H1 (cell line): ENCODE measurements around the gene DBX1. TPM values are rescaled to one million over a fixed set of nuclear protein-coding genes. Genes with fewer than 3 reads are reported as not detected.

ENCODE experiments used
- CTCF ChIA-PET: fragments of 300-600 bp; sonication (Branson Sonifier 250); formaldehyde crosslinking; loops from one replicate; lab custom pipeline; 2021; ENCODE audit not compliant: partially characterized antibody; lab: Charles Lee
- POLR2A ChIA-PET: fragments of 300-600 bp; sonication (Branson Sonifier 250); formaldehyde crosslinking; loops from one replicate; lab custom pipeline; 2021; ENCODE audit warnings: inconsistent platforms; ENCODE audit not compliant: partially characterized antibody; lab: Charles Lee
- DNase-seq, 2 experiments: peaks; one replicate each; pipeline versions ENCODE4 v3.0.0 to v3.0.0-alpha.2; 2010 to 2022; ENCODE audit warnings: low spot score in 2 of 2, low read depth in 1 of 2, mixed read lengths in 1 of 2
- FAIRE-seq: peaks from 2 replicates; lab custom pipeline; 2011; peaks lifted over from hg19 to GRCh38; lab: Jason Lieb, UNC
- H2AFZ ChIP-seq: 2 replicates; pipeline ENCODE4 v1.8.1; 2012; ENCODE audit warnings: low read length, inconsistent platforms
- H2AK5ac ChIP-seq: 2 replicates; pipeline ENCODE4 v1.6.1; 2013; ENCODE audit warnings: low read depth, low read length
- H2BK120ac ChIP-seq: replicated peaks from 2 replicates; pipeline ENCODE3; 2013; ENCODE audit warnings: low read depth, low read length, inconsistent platforms
- H2BK12ac ChIP-seq: 2 replicates; pipeline ENCODE4 v1.6.1; 2013; ENCODE audit warnings: low read depth, low read length
- H2BK15ac ChIP-seq: 2 replicates; pipeline ENCODE4 v1.6.1; 2013; ENCODE audit warnings: low read length
- H2BK20ac ChIP-seq: 2 replicates; pipeline ENCODE4 v1.6.1; 2013; ENCODE audit warnings: low read length
- H2BK5ac ChIP-seq: 2 replicates; pipeline ENCODE4 v1.6.1; 2013; ENCODE audit warnings: low read depth, low read length
- H3K14ac ChIP-seq: 2 replicates; pipeline ENCODE4 v1.6.1; 2013; ENCODE audit warnings: inconsistent platforms; ENCODE audit not compliant: insufficient read length
- H3K18ac ChIP-seq: 2 replicates; pipeline ENCODE4 v1.6.1; 2013; ENCODE audit warnings: low read length; ENCODE audit errors: extremely low read depth
- H3K23ac ChIP-seq: 2 replicates; pipeline ENCODE4 v1.6.1; 2013; ENCODE audit warnings: inconsistent platforms; ENCODE audit not compliant: insufficient read length
- H3K23me2 ChIP-seq: 2 replicates; pipeline ENCODE4 v1.6.1; 2013; ENCODE audit warnings: low read depth, low read length
- H3K27ac ChIP-seq: 2 replicates; pipeline ENCODE4 v1.6.1; 2011; ENCODE audit warnings: low read depth, low read length, inconsistent platforms
- H3K27me3 ChIP-seq, 4 experiments: replicated peaks in 1 of 4; 1 replicate in 1 of 4; 2 replicates in 3 of 4; pipeline versions ENCODE4 v1.6.1 to v1.8.1; 2011 to 2013; ENCODE audit warnings: low read length in 3 of 4, mild to moderate bottlenecking in 3 of 4, inconsistent platforms in 2 of 4, mixed read lengths in 2 of 4, moderate library complexity in 1 of 4; ENCODE audit not compliant: control insufficient read depth in 3 of 4, insufficient read depth in 3 of 4; ENCODE audit errors: extremely low read depth in 1 of 4
- H3K36me3 ChIP-seq, 4 experiments: 2 replicates each; pipeline versions ENCODE4 v1.6.1 to v1.8.1; 2011 to 2013; ENCODE audit warnings: mild to moderate bottlenecking in 4 of 4, low read length in 3 of 4, moderate library complexity in 2 of 4, control low read depth in 1 of 4, inconsistent platforms in 1 of 4; ENCODE audit not compliant: insufficient read depth in 4 of 4, control insufficient read depth in 2 of 4
- H3K4ac ChIP-seq: replicated peaks from 2 replicates; pipeline ENCODE3; 2013; ENCODE audit warnings: low read length, low read depth, mixed read lengths, inconsistent platforms; ENCODE audit not compliant: insufficient read length
- H3K4me1 ChIP-seq, 4 experiments: replicated peaks in 1 of 4; 1 replicate in 1 of 4; 2 replicates in 3 of 4; pipeline versions ENCODE4 v1.6.1 to v1.8.1; 2011 to 2013; ENCODE audit warnings: low read length in 3 of 4, inconsistent platforms in 2 of 4, mixed read lengths in 1 of 4; ENCODE audit not compliant: insufficient read depth in 4 of 4, control insufficient read depth in 3 of 4
- H3K4me2 ChIP-seq, 2 experiments: 2 replicates each; pipeline versions ENCODE4 v1.6.1 to v1.8.1; 2011 to 2013; ENCODE audit warnings: low read depth in 2 of 2, low read length in 2 of 2, control low read depth in 1 of 2, inconsistent platforms in 1 of 2, mild to moderate bottlenecking in 1 of 2; ENCODE audit not compliant: insufficient read depth in 1 of 2
- H3K4me3 ChIP-seq, 4 experiments: fragments of 200-600, 300-600 bp in 1 of 4; sonication (generic), shearing (Covaris generic), sonication (Bioruptor Twin) in 1 of 4; 2 replicates each; pipeline versions ENCODE4 v1.5.1 to v1.8.1; 2011 to 2016; ENCODE audit warnings: low read length in 4 of 4, low read depth in 3 of 4, control low read depth in 2 of 4, inconsistent platforms in 2 of 4, mild to moderate bottlenecking in 2 of 4, mixed read lengths in 1 of 4, moderate library complexity in 1 of 4; ENCODE audit not compliant: insufficient read depth in 2 of 4; ENCODE audit errors: extremely low read depth in 1 of 4
- H3K56ac ChIP-seq: replicated peaks from 2 replicates; pipeline ENCODE3; 2013; ENCODE audit warnings: low read depth, mild to moderate bottlenecking, mixed read lengths, low read length, inconsistent platforms; ENCODE audit not compliant: insufficient read length
- H3K79me1 ChIP-seq: 2 replicates; pipeline ENCODE4 v1.6.1; 2013; ENCODE audit warnings: low read depth, low read length, control low read depth
- H3K79me2 ChIP-seq, 2 experiments: 2 replicates each; pipeline versions ENCODE4 v1.6.1 to v1.8.1; 2012 to 2013; ENCODE audit warnings: low read length in 2 of 2, mild to moderate bottlenecking in 2 of 2, inconsistent platforms in 1 of 2; ENCODE audit not compliant: insufficient read depth in 2 of 2, control insufficient read depth in 1 of 2
- H3K9ac ChIP-seq, 4 experiments: replicated peaks in 1 of 4; 1 replicate in 1 of 4; 2 replicates in 3 of 4; pipeline versions ENCODE4 v1.6.1 to v1.8.1; 2011 to 2013; ENCODE audit warnings: low read depth in 3 of 4, low read length in 3 of 4, control low read depth in 2 of 4, mild to moderate bottlenecking in 2 of 4, moderate library complexity in 2 of 4, inconsistent platforms in 1 of 4; ENCODE audit errors: extremely low read depth in 1 of 4
- H3K9me3 ChIP-seq, 2 experiments: 2 replicates each; pipeline versions ENCODE4 v1.6.1 to v1.8.1; 2012 to 2013; ENCODE audit warnings: mild to moderate bottlenecking in 2 of 2, moderate library complexity in 2 of 2, control low read depth in 1 of 2, inconsistent platforms in 1 of 2, low read depth in 1 of 2, low read length in 1 of 2, mixed read lengths in 1 of 2; ENCODE audit not compliant: insufficient read depth in 2 of 2
- H4K20me1 ChIP-seq, 2 experiments: replicated peaks in 1 of 2; 2 replicates each; pipeline versions ENCODE3 to v1.8.1; 2011 to 2013; ENCODE audit warnings: inconsistent platforms in 2 of 2, low read length in 2 of 2, mild to moderate bottlenecking in 1 of 2; ENCODE audit not compliant: insufficient read depth in 2 of 2, control insufficient read depth in 1 of 2
- H4K5ac ChIP-seq: 2 replicates; pipeline ENCODE4 v1.6.1; 2013; ENCODE audit warnings: low read length, low read depth, mixed read lengths, inconsistent platforms; ENCODE audit not compliant: insufficient read length
- H4K8ac ChIP-seq: 2 replicates; pipeline ENCODE4 v1.8.0; 2013; ENCODE audit warnings: mild to moderate bottlenecking, moderate library complexity, low read length, inconsistent platforms; ENCODE audit not compliant: insufficient read depth; ENCODE audit errors: extremely low read depth
- H4K91ac ChIP-seq: replicated peaks from 2 replicates; pipeline ENCODE3; 2013; ENCODE audit warnings: low read length, mixed read lengths, inconsistent platforms; ENCODE audit not compliant: insufficient read length
- CBX5 ChIP-seq: fragments of 300-800, 300-1000 bp; sonication (generic); IDR thresholded peaks from 2 replicates; pipeline ENCODE4 v1.7.1; 2016; ENCODE audit warnings: antibody characterized with exemption, low read length, low read depth
- RAD21 ChIP-seq, 2 experiments: IDR thresholded peaks in 1 of 2; conservative IDR thresholded peaks in 1 of 2; 2 replicates each; pipeline ENCODE4 v1.6.1; 2011; ENCODE audit warnings: low read depth in 2 of 2, low read length in 2 of 2, improper control_type of control experiment in 1 of 2, inconsistent platforms in 1 of 2, mild to moderate bottlenecking in 1 of 2, moderate library complexity in 1 of 2
- TBP ChIP-seq: IDR thresholded peaks from 2 replicates; pipeline ENCODE4 v1.6.1; 2011; ENCODE audit warnings: low read depth, low read length, improper control_type of control experiment
- WGBS, 2 experiments: shearing (Covaris generic) in 1 of 2; methylation state at CpG; one replicate each; pipeline versions ENCODE4 v1.1.6 to v1.1.7; 2013 to 2015; ENCODE audit warnings: low lambda C conversion rate in 2 of 2, mixed read lengths in 2 of 2, inconsistent platforms in 1 of 2, low coverage in 1 of 2, missing lambda C conversion rate in 1 of 2; ENCODE audit not compliant: insufficient replicate concordance in 2 of 2, insufficient coverage in 1 of 2, insufficient read length in 1 of 2; ENCODE audit errors: extremely low coverage in 1 of 2, missing lambda C conversion rate in 1 of 2; 5-methylcytosine and 5-hydroxymethylcytosine counted together
- polyA plus RNA-seq, 7 experiments: library from polyadenylated mRNA; depleted of rRNA in 3 of 7; stranded (reverse) in 5 of 7; unstranded in 2 of 7; fragments of >200 nt in 5 of 7; fragments of 200-250 nt in 2 of 7; gene quantifications; 1 replicate in 5 of 7; 2 replicates in 1 of 7; 4 replicates in 1 of 7; pipeline versions ENCODE4 v1.2.1 to v1.2.3, GENCODE V29; 2011 to 2013; ENCODE audit warnings: missing spikeins in 2 of 7, mixed read lengths in 2 of 7
- total RNA-seq: library from RNA; stranded (reverse); fragmentation: NEBNext Ultra II Directional; extraction: Animal tissue kit (Norgen Biotek cat#: 25700); gene quantifications from 2 replicates; pipeline ENCODE4 v1.2.1, GENCODE V29; 2021
- TF ChIP-seq, protein P1 (sequence below), 3 experiments: IDR thresholded peaks; 1 replicate in 2 of 3; 2 replicates in 1 of 3; pipeline versions ENCODE4 v1.5.1 to v1.6.1; 2011; ENCODE audit warnings: low read length in 3 of 3, mild to moderate bottlenecking in 3 of 3, inconsistent platforms in 2 of 3, low read depth in 1 of 3, moderate library complexity in 1 of 3; ENCODE audit not compliant: insufficient read depth in 1 of 3; ENCODE audit errors: control extremely low read depth in 1 of 3
- TF ChIP-seq, protein P2 (sequence below): IDR thresholded peaks from 2 replicates; pipeline ENCODE4 v1.6.1; 2012; ENCODE audit warnings: low read length, inconsistent platforms

The DBX1 gene
- total and polyA plus RNA-seq, 2 of the 8 experiments (the other 6 are each of a cell fraction or from before 2014, with no cell fraction given): not detected

DNA sequence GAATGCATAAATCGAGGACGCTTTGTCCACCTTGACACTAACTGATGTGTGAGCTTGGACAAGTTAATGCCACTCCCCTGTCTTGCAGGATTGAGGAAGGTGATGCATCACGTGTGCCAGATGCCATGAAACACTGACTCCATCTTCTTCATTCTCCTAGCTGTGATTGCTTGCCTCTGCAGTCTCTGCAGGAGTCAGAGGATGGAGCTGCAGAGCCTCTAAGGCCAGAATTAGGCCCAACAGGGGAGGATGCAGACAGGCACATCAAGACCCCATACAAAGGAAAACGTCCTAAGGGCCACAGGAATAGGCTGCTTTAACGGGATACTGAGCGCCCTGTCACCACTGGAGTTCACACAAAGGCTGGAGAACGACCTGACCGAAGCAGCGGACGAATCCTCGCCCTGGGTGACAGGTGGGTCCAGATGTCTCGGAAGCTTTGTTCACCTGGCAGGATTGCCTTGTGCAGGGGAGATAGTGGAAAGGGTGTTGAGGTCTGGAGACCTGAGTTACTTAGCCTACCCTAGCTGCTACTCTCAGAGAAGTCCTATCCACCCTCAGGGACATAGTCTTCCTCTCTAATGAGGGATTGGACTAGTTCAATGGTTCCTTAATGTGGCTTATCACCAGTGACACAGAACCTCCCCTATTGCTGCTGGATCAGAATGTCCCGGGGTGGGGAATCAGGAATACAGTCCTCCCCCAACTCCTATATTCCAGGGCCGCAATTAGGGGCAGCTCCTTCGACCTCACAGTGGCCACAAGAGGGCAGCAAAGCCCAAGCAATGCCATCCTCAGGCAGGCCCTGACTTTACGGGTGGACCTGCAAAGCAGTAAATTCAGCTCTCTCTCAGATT is 32.4 kb downstream of the DBX1 start:
- peak; percentile 98 for TF ChIP-seq RAD21 (IDR thresholded peaks at IDR 0.05 in 1 of 2, conservative IDR thresholded peaks at IDR 0.05 in 1 of 2; ENCODE audit: low read depth in 2 of 2, low read length in 2 of 2)
- TF ChIP-seq, protein P1, sequence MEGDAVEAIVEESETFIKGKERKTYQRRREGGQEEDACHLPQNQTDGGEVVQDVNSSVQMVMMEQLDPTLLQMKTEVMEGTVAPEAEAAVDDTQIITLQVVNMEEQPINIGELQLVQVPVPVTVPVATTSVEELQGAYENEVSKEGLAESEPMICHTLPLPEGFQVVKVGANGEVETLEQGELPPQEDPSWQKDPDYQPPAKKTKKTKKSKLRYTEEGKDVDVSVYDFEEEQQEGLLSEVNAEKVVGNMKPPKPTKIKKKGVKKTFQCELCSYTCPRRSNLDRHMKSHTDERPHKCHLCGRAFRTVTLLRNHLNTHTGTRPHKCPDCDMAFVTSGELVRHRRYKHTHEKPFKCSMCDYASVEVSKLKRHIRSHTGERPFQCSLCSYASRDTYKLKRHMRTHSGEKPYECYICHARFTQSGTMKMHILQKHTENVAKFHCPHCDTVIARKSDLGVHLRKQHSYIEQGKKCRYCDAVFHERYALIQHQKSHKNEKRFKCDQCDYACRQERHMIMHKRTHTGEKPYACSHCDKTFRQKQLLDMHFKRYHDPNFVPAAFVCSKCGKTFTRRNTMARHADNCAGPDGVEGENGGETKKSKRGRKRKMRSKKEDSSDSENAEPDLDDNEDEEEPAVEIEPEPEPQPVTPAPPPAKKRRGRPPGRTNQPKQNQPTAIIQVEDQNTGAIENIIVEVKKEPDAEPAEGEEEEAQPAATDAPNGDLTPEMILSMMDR (IDR thresholded peaks at IDR 0.05; ENCODE audit: control extremely low read depth in 1 of 3, insufficient read depth in 1 of 3, low read depth in 1 of 3, low read length in 3 of 3): peak; percentile 90 to 93 (median 92)
- TF ChIP-seq, protein P2, sequence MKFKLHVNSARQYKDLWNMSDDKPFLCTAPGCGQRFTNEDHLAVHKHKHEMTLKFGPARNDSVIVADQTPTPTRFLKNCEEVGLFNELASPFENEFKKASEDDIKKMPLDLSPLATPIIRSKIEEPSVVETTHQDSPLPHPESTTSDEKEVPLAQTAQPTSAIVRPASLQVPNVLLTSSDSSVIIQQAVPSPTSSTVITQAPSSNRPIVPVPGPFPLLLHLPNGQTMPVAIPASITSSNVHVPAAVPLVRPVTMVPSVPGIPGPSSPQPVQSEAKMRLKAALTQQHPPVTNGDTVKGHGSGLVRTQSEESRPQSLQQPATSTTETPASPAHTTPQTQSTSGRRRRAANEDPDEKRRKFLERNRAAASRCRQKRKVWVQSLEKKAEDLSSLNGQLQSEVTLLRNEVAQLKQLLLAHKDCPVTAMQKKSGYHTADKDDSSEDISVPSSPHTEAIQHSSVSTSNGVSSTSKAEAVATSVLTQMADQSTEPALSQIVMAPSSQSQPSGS: no peak
- no peak for TF ChIP-seq TBP
- TF ChIP-seq CBX5: no peak
- Histone ChIP-seq H3K79me2 (no peaks in the 10 kb centered on the region), H3K9ac (no peak overlapping the region), H3K23me2 (peaks cover 7% of the 10 kb centered on the region; the same call in 1 of the 2 replicates), H4K20me1 (no peaks in the 10 kb centered on the region), H2BK15ac (peak overlapping the region; percentile 98; the same call in 1 of the 2 replicates), H3K4me1 (peaks cover 0 to 5% (median 4%) of the 10 kb centered on the region in 4 experiments; a peak in 5 of 7 replicates), H3K27me3 (peaks cover 8 to 24% (median 17%) of the 10 kb centered on the region in 4 experiments), H3K14ac (no peak overlapping the region), H3K23ac (no peak overlapping the region), H2BK120ac (no peak overlapping the region), H3K56ac (no peak overlapping the region), H3K36me3 (no peaks in the 10 kb centered on the region), H2AFZ (no peak overlapping the region), H4K5ac (no peak overlapping the region), H3K9me3 (no peaks in the 10 kb centered on the region), H3K18ac (no peak overlapping the region), H3K4ac (no peak overlapping the region), H2BK5ac (no peak overlapping the region), H4K8ac (no peak overlapping the region), H4K91ac (no peak overlapping the region), H3K4me2 (no peak overlapping the region), H2AK5ac (no peak overlapping the region), H2BK20ac (0 out of 2 replicates have a peak overlapping the region, but pooled peaks have one; percentile 50), H3K4me3 (no peak overlapping the region), H2BK12ac (no peak overlapping the region), H3K27ac (no peak overlapping the region), H3K79me1 (no peaks in the 10 kb centered on the region)
- CTCF ChIA-PET: interaction anchor here (0.6 to 4.0 kb wide), 88 partner anchors 9 to 849 kb away, joined by 3 to 130 read pairs (median 4); partner anchors contain the start of genes DBX1 and HTATIP2
- DNase-seq: peak in 1 of 2 experiments; percentile 95
- POLR2A ChIA-PET: interaction anchor here (1.0 to 1.2 kb wide), 2 partner anchors 29 to 224 kb away, joined by 3 to 4 read pairs; no protein-coding TSS in a partner anchor
- peak; percentile 71 for FAIRE-seq
- WGBS, 2 experiments: 77% methylated on average over 16 of the region's 16 CpGs; no CpG with 5 or more reads in 1 of the 2 experiments
